Tibial nerve (tissue), 4 donors: Measurements from ENCODE around the gene RAB3A. TPM values are rescaled to one million over a fixed set of nuclear protein-coding genes. Genes with fewer than 3 reads are reported as not detected.
"Not testable (repeated sequence)": the region's sequence is repeated elsewhere in the genome, so short reads cannot be mapped to it uniquely, and the experiment has no call there.

Experiments used
- DNase-seq, 2 donors: peaks; one replicate each; pipeline ENCODE4 v3.0.0-alpha.2; 2019; ENCODE audit warnings: low spot score in 2 of 2
- H3K27ac ChIP-seq, 4 donors: fragments of 200-600 bp; sonication (generic) in 3 of 4; one replicate each; pipeline ENCODE4 v1.5.1; 2017 to 2019; ENCODE audit warnings: mild to moderate bottlenecking in 1 of 4
- H3K27me3 ChIP-seq, 2 donors: fragments of 200-600 bp; sonication (generic) in 1 of 2; one replicate each; pipeline versions ENCODE4 v1.5.1 to v1.6.0; 2017 to 2019
- H3K36me3 ChIP-seq, 3 donors: fragments of 200-600 bp; sonication (generic); one replicate each; pipeline ENCODE4 v1.5.1; 2018 to 2019
- H3K4me1 ChIP-seq, 4 donors: fragments of 200-600 bp; sonication (generic) in 3 of 4; one replicate each; pipeline ENCODE4 v1.5.1; 2017 to 2019
- H3K4me3 ChIP-seq, 4 donors: fragments of 200-600 bp; sonication (generic) in 3 of 4; one replicate each; pipeline ENCODE4 v1.5.1; 2017 to 2019; ENCODE audit warnings: mild to moderate bottlenecking in 1 of 4, moderate library complexity in 1 of 4
- H3K9me3 ChIP-seq, 4 donors: fragments of 200-600 bp; sonication (generic) in 3 of 4; one replicate each; pipeline ENCODE4 v1.5.1; 2017 to 2019
- EP300 ChIP-seq, 2 donors: sonication (generic); formaldehyde crosslinking; IDR thresholded peaks; one replicate each; pipeline ENCODE4 v1.6.1; 2017; ENCODE audit warnings: antibody characterized with exemption in 2 of 2, mild to moderate bottlenecking in 1 of 2
- POLR2A ChIP-seq, 2 donors: fragments of 450-650 bp; IDR thresholded peaks; one replicate each; pipeline ENCODE4 v1.6.1; 2017; ENCODE audit warnings: antibody characterized with exemption in 2 of 2, mild to moderate bottlenecking in 2 of 2, moderate library complexity in 2 of 2
- WGBS, 2 donors: methylation state at CpG; one replicate each; pipeline ENCODE4 v1.1.5; 2018; 5-methylcytosine and 5-hydroxymethylcytosine counted together
- total RNA-seq, 4 donors: library from RNA; depleted of rRNA; stranded (reverse); fragments of >200 nt; gene quantifications; one replicate each; pipeline ENCODE4 v1.1.0, GENCODE V29; 2016
- TF ChIP-seq, protein P1 (sequence below), 5 experiments: fragments of 200-600 bp in 3 of 5; fragments of 450-650 bp in 2 of 5; sonication (generic) in 3 of 5; IDR thresholded peaks; one replicate each; pipeline ENCODE4 v1.5.1; 2016 to 2019; ENCODE audit warnings: antibody characterized with exemption in 5 of 5, mild to moderate bottlenecking in 3 of 5, moderate library complexity in 2 of 5

Gene RAB3A
- total RNA-seq, 4 donors from 2014 or later, result 1.5 to 5.1 (median 3.9) TPM; not detected in 1

DNA sequence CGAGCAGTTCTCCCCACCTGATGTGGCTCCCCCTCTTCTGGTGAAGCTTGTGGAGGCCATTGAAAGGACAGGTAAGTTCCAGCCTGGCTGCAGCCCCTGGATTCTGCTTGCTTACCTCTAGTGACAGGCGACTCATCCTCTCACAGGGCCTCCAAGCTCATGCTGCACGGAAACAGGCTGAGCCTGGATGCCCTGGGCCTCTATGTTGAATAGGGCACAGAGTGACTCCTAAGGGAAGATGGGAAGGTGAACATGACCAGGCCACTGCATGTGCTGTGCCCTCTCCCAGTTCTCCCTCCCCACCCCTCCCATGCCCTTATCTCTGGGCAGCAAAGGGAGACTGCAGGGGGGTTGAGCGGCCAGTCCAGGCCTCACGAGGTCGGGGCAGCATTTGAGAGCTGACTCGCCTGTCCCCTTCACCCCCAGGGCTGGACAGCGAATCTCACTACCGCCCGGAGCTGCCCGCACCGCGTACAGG is 43.3 kb downstream of the RAB3A start:
- H3K4me3 ChIP-seq, result peak overlapping the region in 3 of 4 donors; percentile 20 to 60 (median 39)
- H3K9me3 ChIP-seq, result no peaks in the 10 kb centered on the region
- H3K36me3 ChIP-seq, result peaks cover 0 to 50% (median 0%) of the 10 kb centered on the region in 3 donors
- 47 to 55% methylated on average over 13 of the region's 13 CpGs for WGBS, 2 donors
- H3K4me1 ChIP-seq, result peaks cover 0 to 45% (median 28%) of the 10 kb centered on the region in 4 donors
- no peak for TF ChIP-seq POLR2A (IDR thresholded peaks at IDR 0.05)
- DNase-seq, result no peak
- no peaks in the 10 kb centered on the region for H3K27me3 ChIP-seq
- H3K27ac ChIP-seq, result peak overlapping the region; percentile 67 to 91 (median 86)

DNA sequence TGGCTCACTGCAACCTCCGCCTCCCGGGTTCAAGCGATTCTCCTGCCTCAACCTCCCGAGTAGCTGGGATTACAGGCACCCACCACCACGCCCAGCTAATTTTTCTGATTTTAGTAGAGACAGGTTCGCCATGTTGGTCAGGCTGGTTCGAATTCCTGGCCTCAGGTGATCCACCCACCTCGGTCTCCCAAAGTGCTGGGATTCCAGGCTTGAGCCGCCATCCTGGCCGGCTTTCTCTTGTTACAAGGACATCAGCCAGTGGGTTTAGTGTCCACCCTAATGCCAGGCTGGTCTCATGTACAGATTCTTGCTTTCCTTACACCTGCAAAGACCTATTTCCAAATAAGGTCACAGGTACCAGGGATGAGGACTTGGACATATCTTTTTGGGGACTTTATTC is 44.0 kb downstream of the RAB3A start:
- Histone ChIP-seq H3K9me3 (no peaks in the 10 kb centered on the region), H3K27ac (peak overlapping the region in 2 of 4 donors; percentile 83 to 91), H3K27me3 (no peaks in the 10 kb centered on the region), H3K4me3 (no peak overlapping the region), H3K36me3 (peaks cover 0 to 47% (median 0%) of the 10 kb centered on the region in 3 donors), H3K4me1 (peaks cover 0 to 50% (median 28%) of the 10 kb centered on the region in 4 donors)
- TF ChIP-seq POLR2A (IDR thresholded peaks at IDR 0.05), result no peak
- TF ChIP-seq, protein P1, sequence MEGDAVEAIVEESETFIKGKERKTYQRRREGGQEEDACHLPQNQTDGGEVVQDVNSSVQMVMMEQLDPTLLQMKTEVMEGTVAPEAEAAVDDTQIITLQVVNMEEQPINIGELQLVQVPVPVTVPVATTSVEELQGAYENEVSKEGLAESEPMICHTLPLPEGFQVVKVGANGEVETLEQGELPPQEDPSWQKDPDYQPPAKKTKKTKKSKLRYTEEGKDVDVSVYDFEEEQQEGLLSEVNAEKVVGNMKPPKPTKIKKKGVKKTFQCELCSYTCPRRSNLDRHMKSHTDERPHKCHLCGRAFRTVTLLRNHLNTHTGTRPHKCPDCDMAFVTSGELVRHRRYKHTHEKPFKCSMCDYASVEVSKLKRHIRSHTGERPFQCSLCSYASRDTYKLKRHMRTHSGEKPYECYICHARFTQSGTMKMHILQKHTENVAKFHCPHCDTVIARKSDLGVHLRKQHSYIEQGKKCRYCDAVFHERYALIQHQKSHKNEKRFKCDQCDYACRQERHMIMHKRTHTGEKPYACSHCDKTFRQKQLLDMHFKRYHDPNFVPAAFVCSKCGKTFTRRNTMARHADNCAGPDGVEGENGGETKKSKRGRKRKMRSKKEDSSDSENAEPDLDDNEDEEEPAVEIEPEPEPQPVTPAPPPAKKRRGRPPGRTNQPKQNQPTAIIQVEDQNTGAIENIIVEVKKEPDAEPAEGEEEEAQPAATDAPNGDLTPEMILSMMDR (IDR thresholded peaks at IDR 0.05), result no peak
- no peak for TF ChIP-seq EP300 (IDR thresholded peaks at IDR 0.05)
- DNase-seq, result no peak
- WGBS, 2 donors, result 91 to 94% methylated on average over 10 of the region's 10 CpGs

DNA sequence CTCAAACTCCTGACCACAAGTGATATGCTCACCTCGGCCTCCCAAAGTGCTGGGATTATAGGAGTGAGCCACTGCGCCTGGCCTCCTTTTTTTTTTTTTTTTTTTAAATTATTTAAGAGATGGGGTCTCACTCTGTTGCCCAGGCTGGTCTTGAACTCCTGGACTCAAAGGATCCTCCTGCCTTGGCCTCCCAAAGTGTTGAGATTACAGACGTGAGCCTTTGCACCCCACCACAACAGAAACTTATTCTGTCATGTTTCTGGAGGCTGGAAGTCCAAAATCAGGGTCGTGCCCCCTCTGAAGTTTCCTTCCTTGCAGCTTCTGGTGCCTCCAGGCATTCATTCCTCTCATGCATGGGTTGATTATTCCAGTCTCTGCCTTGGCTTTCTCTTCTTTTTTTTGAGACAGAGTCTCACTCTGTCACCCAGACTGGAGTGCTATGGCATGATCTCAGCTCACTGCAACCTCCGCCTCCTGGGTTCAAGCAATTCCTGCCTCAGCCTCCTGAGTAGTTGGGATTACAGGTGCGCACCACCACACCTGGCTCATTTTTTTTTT is 44.7 kb downstream of the RAB3A start:
- H3K4me3 ChIP-seq, H3K27ac ChIP-seq, DNase-seq, H3K9me3 ChIP-seq, H3K27me3 ChIP-seq: not testable (repeated sequence)
- WGBS, 2 donors, result 78 to 80% methylated on average over 6 of the region's 6 CpGs
- Histone ChIP-seq H3K36me3 (peaks cover 0 to 40% (median 0%) of the 10 kb centered on the region in 3 donors), H3K4me1 (peaks cover 0 to 56% (median 34%) of the 10 kb centered on the region in 4 donors)

DNA sequence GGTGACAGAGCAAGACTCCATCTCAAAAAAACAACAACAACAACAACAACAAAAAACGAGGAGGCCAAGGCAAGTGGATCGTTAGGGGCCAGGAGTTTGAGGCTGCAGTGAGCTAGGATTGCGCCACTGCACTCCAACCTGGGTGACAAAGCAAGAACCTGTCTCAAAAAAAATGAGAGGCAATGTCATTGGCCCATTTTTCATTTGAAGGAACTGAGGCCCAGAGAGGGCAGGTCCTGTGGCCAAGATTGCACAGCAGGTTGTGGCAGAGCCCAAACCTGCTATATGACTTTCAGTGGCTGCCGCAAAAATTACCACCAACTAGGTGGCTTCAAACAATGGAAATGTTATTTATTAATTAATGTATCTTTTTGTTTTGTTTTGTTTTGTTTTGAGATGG is 45.4 kb downstream of the RAB3A start:
- Histone ChIP-seq H3K4me1 (peaks cover 0 to 63% (median 40%) of the 10 kb centered on the region in 4 donors), H3K4me3 (no peak overlapping the region), H3K36me3 (peaks cover 0 to 34% (median 0%) of the 10 kb centered on the region in 3 donors), H3K9me3 (no peaks in the 10 kb centered on the region), H3K27me3 (no peaks in the 10 kb centered on the region), H3K27ac (peak overlapping the region in 2 of 4 donors; percentile 86 to 90)
- DNase-seq, result no peak
- no peak for TF ChIP-seq EP300 (IDR thresholded peaks at IDR 0.05)
- TF ChIP-seq POLR2A (IDR thresholded peaks at IDR 0.05), result no peak
- TF ChIP-seq, protein P1 (IDR thresholded peaks at IDR 0.05), result no peak
- 70 to 76% methylated on average over 4 of the region's 4 CpGs for whole genome bisulfite sequencing, 2 donors

DNA sequence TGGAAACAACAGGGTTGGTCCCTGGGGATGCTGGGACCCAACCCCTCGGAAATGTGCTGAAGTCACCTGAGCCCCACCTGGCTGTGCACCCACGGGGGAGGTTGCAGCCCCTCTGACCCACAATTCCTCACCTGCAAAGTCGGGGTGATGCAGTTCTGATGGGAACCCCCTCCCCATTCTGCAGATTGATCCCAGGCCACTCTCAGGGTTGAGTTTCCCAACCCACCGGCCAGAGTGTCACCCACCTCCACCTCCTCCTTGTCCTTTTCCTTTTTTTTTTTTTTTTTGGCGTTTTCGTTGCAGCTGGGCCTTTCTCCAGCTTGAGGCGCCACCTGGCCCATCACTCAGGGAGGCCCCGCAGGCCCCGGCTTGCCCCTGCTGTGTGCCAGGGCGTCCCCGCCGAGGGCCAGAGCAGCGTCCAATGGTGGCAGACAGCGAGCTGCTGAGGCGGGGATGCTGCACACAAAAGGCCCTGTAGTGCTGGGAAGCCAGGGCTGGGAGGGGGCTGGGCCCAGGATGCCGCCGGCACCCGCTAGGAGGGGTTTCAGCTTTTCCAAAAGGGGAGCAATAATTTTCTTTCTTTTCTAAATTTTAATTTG is 46.3 kb downstream of the RAB3A start:
- WGBS, 2 donors, result 19 to 29% methylated on average over 18 of the region's 18 CpGs
- TF ChIP-seq EP300 (IDR thresholded peaks at IDR 0.05), result peak in 1 of 2 donors; percentile 2
- TF ChIP-seq, protein P1 (IDR thresholded peaks at IDR 0.05), result no peak
- no peak for TF ChIP-seq POLR2A (IDR thresholded peaks at IDR 0.05)
- no peak overlapping the region for H3K4me3 ChIP-seq
- no peaks in the 10 kb centered on the region for H3K27me3 ChIP-seq
- H3K4me1 ChIP-seq, result peaks cover 0 to 63% (median 40%) of the 10 kb centered on the region in 4 donors
- H3K36me3 ChIP-seq, result peaks cover 0 to 24% (median 0%) of the 10 kb centered on the region in 3 donors
- no peaks in the 10 kb centered on the region for H3K9me3 ChIP-seq
- peak overlapping the region; percentile 56 to 90 (median 74) for H3K27ac ChIP-seq
- no peak for DNase-seq

DNA sequence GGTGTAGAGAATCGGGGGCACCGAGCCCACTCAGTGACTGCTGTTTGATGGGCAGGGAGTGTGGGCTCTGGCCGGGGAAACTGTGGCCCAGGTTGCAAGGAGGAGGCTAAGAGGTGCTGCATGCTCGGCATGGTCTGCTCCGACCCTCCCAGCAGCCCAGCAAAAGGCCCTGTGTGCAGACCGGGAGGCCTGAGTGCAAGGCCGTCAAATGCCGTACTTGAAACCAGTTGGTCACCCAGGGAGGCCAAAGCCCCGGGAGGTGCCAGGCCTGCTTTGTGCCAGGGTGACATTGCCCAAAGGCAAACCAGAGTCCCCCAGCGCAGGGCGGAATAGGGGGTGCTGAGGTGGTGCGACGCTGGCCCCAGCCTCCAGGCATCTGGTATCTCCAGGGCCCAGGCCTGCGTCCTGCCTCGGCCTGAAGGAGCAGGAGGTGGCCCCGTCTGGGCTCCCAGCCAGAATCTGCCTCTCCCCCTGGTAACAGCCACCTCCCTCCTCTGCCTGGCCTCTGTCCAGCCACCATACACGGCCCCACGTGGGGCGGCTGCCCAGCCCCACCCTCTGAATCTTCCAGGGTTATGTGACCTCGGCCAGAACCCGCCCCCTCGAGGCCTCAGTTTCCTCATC is 46.9 kb downstream of the RAB3A start:
- TF ChIP-seq, protein P1 (IDR thresholded peaks at IDR 0.05), result no peak
- TF ChIP-seq EP300 (IDR thresholded peaks at IDR 0.05) (peak in 1 of 2 donors; percentile 20), POLR2A (IDR thresholded peaks at IDR 0.05) (peak in 1 of 2 donors; percentile 27)
- Histone ChIP-seq H3K4me3 (no peak overlapping the region), H3K27me3 (no peaks in the 10 kb centered on the region), H3K4me1 (peaks cover 0 to 63% (median 43%) of the 10 kb centered on the region in 4 donors), H3K36me3 (peaks cover 0 to 18% (median 0%) of the 10 kb centered on the region in 3 donors), H3K27ac (peak overlapping the region; percentile 56 to 90 (median 74)), H3K9me3 (no peaks in the 10 kb centered on the region)
- WGBS, 2 donors, result 26 to 33% methylated on average over 14 to 20 of the region's 22 CpGs
- DNase-seq, result peak; percentile 55 to 74
